HEK293T (cell line): Measurements from ENCODE around the gene CLN6.

Experiments
- BHLHE40 ChIP-seq: fragments of 450-650 bp; IDR thresholded peaks from 2 replicates; pipeline ENCODE4 v1.6.1; 2016; ENCODE audit warnings: mild to moderate bottlenecking, moderate library complexity, borderline replicate concordance
- FOXM1 ChIP-seq: fragments of 450-650 bp; IDR thresholded peaks from 2 replicates; pipeline ENCODE4 v1.6.1; 2017; ENCODE audit warnings: mild to moderate bottlenecking, borderline replicate concordance
- PKNOX1 ChIP-seq: fragments of 450-650 bp; IDR thresholded peaks from 2 replicates; pipeline ENCODE4 v1.6.1; 2016
- ZNF384 ChIP-seq: fragments of 450-650 bp; IDR thresholded peaks from 2 replicates; pipeline ENCODE4 v1.6.1; 2016

- TF ChIP-seq ZNF384 (no peak), BHLHE40 (no peak), FOXM1 (no peak), PKNOX1 (no peak)
Measured at GRCh38 chr15:68163191-68163590, 66.3 kb downstream of the CLN6 start.
